HG03095 (cell line): ENCODE data around the gene XCL2.
"Not testable (repeated sequence)": the region's sequence is repeated elsewhere in the genome, so short reads cannot be mapped to it uniquely, and the experiment has no call there.

Experiments used
- ATAC-seq: cut with Tn5 transposase; IDR thresholded peaks from one replicate; pipeline ENCODE4 v1.9.1; 2021; ENCODE audit warnings: moderate library complexity; ENCODE audit not compliant: unreplicated experiment

Gene XCL2

DNA sequence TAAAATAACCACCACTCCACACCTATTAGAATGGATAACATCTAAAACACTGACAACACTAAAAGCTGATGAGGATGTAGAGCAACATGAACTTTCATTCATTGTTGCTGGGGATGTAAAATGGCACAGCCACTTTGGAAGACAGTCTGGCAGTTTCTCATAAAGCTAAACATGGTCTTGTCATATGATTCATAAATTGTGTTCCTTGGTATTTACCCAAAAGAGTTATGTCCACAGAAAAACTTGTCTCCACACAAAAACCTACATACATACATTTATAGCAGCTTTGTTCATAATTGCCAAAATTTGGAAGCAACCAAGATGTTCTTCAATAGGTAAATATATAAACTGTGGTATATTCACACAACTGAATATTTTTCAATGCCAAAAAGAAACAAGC lies 16.6 kb upstream of the XCL2 start:
- no peak for ATAC-seq

- ATAC-seq = no peak
Measured at GRCh38 chr1:168556647-168557046, 12.8 kb upstream of the XCL2 start.

DNA sequence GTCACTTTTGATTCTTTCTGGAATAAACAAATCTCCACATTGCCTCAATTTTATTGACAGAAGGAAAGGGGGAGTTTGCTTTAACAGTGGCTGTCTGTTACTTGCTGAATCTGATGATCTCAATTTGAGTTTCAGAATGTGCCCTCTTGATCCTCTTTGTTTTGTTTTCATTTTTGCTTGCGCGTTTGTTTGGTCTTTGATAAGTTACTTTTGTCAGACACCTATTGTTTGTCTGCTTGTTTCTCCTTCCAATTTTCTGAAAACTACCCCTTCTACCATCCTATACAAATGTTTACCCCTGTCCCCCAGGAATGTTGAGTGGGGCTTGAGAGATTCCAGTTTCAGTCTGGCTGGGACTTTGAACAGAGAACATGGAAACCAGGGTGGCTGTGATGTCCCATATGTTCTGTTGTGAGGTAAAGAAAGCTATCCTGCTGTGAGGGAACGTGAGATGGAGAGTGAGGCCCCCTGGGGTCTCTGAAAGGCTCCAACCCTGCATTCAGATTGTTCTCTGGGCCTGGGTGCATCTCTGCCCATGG lies 11.8 kb upstream of the XCL2 start:
- ATAC-seq = no peak

GRCh38 chr1:168554603-168555483 lies 11.0 kb upstream of the XCL2 start:
- ATAC-seq = no peak

- ATAC-seq = no peak
Measured at GRCh38 chr1:168553680-168554553, 10.1 kb upstream of the XCL2 start.

DNA sequence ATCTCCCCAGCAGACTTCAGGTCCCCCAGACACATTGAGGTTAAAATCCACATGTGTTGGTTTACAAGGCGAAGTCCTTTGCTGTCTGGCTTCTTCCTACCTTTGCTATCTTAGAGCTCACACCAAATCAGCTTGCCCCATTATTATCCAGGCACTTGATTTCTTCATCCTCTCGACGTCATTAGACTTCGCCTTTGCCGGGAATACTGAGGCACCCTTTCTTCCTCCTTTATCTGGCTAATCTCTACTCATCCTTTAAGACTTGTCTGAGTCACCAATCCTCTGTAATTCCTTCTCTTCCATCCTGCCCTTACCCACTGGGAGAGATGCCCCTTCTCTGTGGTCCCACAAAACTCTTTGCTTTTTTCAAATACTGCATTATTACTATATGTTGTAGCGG lies 9.2 kb upstream of the XCL2 start:
- ATAC-seq = no peak

DNA sequence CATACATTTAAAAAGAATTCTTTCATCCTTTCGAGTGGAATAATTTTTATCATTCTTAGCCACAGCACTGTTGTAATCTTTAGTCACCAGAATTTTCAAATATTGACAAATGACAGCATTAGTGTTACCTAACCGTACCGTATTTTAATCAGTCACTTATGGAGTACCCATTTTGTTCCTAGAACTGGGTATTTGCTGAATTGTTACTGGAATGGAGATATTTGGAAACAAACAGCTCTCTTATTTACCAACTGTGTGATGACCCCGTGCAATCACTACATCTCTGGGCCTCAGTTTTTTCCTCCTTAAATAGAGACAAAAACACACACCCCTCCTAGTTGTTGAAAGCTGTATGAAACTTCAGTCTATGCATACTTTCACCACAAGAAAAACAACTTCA lies 7.9 kb upstream of the XCL2 start:
- ATAC-seq = no peak

DNA sequence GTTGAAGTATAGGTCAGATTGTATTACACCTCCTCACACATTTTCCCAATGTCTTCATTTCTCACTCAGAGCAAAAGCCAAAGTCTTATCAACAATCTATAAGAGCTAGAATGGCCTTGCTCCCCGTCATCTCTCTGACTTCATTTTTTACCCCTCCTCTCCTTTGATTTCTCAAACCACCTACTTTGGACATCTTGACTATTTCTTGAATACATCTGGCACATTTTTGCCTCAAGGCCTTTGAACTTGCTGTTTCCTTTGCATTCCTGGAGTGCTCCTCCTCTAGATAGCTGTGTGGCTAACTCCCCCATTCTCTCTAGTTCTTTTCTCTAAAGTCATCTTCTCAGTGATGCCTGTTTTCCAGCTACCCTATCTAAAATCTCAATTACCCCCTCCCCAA lies 7.2 kb upstream of the XCL2 start:
- ATAC-seq = no peak

DNA sequence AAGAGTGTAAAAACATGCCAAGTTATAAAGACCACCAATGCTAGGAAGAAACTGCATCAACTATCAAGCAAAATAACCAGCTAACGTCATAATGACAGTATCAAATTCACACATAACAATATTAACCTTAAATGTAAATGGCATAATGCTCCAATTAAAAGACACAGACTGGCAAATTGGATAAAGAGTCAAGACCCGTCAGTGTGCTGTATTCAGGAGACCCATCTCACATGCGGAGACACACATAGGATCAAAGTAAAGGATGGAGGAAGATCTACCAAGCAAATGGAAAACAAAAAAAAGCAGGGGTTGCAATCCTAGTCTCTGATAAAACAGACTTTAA lies 2.7 kb upstream of the XCL2 start:
- not testable (repeated sequence) for ATAC-seq

DNA sequence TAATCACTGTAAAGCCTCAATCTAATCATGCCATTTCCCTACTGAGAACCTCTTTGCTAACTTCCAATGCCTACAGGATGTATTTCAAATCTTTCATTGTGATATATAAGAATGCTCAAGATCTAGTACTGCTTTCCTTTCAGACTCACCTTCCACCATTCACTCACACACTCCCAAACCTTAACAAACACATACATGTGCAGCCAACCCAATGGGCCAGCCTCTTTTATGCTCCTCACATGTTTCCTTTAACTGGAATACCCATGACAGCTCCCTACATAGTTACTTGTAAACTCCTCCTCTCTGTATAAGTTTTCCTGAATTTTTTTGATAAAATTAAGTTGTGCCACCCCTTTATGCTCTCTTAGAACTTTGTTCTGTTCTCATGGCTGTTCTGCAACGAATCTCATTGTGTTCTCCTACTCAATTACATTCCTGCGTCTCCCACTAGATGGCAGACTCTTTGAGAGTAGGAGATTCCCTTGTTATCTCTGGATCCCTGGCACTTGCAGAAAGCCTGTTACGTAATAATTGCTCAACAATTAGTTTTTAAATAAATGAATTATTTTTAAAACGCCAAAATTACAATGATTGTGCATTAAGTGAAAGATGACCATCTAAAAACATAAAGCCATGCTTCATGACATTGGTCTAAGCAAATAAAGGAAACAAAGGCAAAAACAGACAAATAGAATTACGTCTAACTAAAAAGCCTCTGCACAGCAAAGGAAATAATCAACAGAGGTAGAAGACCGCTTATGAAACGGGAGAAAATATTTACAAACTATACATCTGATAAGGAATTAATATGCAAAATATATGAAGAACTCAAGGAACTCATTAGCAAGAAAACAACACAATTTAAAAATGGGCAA lies 2.1 kb upstream of the XCL2 start:
- not testable (repeated sequence) for ATAC-seq

DNA sequence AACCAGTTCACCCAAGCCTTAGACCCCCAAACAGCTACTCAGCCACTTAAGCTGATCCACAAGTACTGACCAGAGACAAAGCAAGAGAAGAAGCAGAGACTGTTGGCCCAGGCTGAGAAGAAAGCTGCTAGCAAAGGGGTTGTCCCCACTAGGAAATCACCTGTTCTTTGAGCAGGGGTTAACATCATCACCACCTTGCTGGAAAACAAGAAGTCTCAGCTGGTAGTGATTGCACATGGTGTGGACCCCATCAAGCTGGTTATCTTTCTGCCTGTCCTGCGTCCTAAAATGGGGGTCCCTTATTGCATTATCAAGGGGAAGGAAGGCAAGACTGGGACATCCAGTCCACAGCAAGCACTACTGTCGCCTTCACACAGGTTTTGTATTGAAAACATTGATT lies 819 bp downstream of the XCL2 start:
- ATAC-seq = not testable (repeated sequence)

GRCh38 chr1:168540798-168541197 lies 3.0 kb downstream of the XCL2 start:
- ATAC-seq = not testable (repeated sequence)

- peak; percentile 63 for ATAC-seq
Measured at GRCh38 chr1:168535536-168535935, 8.3 kb downstream of the XCL2 start.

DNA sequence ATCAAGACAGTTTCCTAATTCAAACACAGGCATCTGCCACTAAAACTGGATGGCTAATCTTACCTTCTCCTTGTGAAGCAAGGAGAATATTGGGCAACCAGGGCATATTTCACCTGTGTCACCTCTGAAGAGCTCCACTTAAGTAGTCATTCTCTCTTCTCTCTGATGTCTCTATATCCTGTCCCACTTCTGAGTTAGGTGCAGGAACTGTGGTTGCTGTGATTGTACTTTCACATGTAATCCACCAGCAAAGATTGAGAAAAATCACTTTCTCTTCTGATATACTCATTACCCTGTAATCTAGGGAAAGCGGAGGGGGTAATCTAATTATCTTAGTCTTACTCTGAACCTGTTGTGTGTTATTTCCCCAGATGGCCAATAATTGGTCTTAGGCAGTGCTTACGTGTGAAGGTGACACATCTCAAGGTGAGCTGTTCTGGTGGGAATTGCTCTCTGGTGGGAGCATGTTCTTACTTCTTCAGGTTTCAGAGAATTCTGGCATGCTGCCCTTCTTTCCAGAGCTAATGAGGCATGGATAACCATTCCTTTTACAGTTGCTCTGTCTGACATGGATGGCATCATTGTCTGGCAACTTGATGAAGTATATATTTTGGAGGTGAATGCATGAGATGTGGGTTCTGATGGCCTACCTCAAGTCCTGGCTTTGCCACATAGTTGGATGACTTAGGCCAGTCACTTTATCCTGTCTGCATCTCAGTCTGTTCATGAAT lies 12.0 kb downstream of the XCL2 start:
- ATAC-seq = no peak

- no peak for ATAC-seq
Measured at GRCh38 chr1:168529518-168529917, 14.3 kb downstream of the XCL2 start.

- ATAC-seq = no peak
Measured at GRCh38 chr1:168521401-168522000, 22.3 kb downstream of the XCL2 start.

GRCh38 chr1:168520832-168521231 lies 23.0 kb downstream of the XCL2 start:
- ATAC-seq = no peak

GRCh38 chr1:168520052-168520751 lies 23.6 kb downstream of the XCL2 start:
- ATAC-seq = no peak

GRCh38 chr1:168518813-168519212 lies 25.0 kb downstream of the XCL2 start:
- ATAC-seq = no peak
